ENCODE measurements around the gene ANTKMT.

GRCh38 chr16:720447-720989 lies 428 bp upstream of the ANTKMT start:
- TF ChIP-seq, protein P1, sequence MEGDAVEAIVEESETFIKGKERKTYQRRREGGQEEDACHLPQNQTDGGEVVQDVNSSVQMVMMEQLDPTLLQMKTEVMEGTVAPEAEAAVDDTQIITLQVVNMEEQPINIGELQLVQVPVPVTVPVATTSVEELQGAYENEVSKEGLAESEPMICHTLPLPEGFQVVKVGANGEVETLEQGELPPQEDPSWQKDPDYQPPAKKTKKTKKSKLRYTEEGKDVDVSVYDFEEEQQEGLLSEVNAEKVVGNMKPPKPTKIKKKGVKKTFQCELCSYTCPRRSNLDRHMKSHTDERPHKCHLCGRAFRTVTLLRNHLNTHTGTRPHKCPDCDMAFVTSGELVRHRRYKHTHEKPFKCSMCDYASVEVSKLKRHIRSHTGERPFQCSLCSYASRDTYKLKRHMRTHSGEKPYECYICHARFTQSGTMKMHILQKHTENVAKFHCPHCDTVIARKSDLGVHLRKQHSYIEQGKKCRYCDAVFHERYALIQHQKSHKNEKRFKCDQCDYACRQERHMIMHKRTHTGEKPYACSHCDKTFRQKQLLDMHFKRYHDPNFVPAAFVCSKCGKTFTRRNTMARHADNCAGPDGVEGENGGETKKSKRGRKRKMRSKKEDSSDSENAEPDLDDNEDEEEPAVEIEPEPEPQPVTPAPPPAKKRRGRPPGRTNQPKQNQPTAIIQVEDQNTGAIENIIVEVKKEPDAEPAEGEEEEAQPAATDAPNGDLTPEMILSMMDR (IDR thresholded peaks at IDR 0.05) = peak in 1 of 5 experiments; percentile 5
- no peak for TF ChIP-seq POLR2A (IDR thresholded peaks at IDR 0.05)
- peak in 1 of 2 donors; percentile 47 for TF ChIP-seq EP300 (IDR thresholded peaks at IDR 0.05)
